HTERT RPE-1 (cell line): ENCODE measurements around the gene FRYL.
"Not testable (repeated sequence)": the region's sequence is repeated elsewhere in the genome, so short reads cannot be mapped to it uniquely, and the experiment has no call there.

ENCODE experiments used
- in situ Hi-C: fragments of 300-500 bp; cut with MboI; formaldehyde crosslinking; loops from 4 replicates; pipeline ENCODE4 v1.14.3; 2020; ENCODE audit warnings: low sequenced_read_pairs

The FRYL gene

DNA sequence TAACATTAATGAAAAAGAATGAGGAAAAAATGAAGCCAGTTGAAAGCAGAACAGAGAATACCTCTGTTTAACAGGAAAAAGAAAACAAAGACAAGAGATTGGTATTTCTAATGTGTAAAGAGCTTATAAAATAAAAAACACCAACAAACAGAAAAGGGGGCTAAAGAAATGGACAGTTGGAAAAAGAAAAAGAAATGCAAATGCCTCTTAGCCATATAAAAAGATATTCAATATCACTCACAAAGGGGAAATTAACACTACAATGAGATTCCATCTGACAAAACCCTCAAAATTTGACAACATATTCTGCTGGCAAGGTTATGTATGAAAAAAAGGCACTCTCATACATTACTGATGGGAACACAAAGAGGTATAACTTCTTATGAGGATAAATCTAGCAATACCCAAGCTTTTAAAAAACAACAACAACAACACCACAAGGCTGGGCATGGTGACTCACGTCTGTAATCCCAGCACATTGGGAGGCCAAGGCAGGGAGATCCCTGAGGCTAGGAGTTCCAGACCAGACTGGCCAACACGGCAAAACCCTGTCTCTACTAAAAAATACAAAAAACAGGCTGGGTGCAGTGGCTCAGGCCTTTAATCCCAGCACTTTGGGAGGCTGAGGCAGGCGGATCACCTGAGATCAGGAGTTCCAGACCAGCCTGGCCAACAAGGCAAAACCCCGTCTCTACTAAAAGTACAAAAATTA is 75.8 kb downstream of the FRYL start:
- in situ Hi-C loops, result no loop called here

DNA sequence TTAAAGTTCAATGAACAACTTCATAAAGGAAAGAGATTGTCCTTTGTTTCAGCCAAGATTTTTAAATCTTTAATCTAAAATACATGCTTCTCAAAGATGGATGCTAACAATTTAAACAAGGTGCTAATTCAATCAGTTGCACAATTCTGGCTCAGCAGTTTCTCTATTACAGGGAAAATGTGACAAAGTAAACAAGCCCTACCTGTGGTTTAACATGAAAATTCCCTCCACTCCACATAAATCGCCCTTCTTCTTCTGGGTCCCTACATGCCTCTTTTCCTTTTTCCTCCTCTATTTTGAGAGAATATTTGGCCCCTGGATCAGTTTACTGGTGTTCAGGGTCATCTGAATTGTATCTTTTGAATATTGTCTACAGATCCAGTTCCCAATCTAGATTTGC is 80.6 kb downstream of the FRYL start:
- in situ Hi-C loops, result no loop called here

DNA sequence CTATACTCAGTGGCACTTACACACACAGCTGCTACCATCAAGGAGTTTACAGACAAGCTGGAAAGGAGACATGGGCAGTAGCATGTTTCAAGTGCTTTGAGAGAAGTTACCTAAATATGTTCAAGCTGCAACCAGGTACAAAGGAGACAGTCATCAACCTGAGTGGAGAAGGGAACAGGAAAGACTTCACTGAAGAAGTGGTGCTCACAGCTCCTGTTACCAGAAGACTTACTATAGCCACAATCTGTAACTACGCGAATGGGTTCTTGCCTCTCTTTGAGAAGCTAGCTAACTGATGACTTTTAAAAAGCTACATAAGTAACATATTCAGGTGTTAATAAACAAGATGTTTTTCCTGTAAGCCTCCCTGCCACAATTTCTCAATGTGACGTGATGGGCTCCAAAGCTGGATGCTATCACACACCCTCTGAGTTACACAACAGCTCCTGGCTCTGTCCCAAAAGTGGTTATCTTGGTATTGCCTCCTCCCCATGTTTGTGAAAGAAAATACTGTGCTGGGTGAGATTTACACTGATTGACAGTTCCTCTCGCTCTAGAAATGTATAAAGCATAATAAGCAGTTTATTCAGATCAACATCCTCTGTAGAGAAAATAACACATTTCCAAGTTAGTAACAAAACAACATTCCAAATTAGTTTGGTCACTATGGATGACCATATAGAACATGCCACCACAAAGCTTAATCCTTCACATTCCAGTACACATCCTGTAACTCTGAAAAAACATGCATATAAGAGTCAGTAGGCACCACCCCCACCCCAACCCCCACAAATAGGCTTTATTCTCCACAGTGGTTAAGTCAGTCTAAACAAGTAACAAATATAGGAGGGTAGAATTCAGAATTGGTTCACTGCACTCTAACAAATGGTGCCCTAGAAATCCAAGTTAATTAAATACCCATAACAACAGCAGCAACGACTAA is 81.8 kb downstream of the FRYL start:
- in situ Hi-C loops, result no loop called here

DNA sequence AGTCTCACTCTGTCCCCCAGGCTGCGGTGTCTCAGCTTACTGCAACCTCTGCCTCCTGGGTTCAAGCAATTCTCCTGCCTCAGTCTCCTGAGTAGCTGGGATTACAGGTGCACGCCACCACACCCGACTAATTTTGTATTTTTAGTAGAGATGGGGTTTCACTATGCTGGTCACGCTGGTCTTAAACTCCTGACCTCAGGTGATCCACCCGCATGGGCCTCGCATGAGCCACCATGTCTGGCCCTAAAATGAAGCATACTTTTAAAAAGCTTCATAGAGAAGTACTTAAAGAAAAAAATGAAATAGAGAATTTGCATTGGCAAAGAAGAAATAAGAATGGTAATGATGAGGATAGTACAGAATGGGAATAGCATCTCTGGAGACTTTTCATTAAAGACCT is 82.6 kb downstream of the FRYL start:
- in situ Hi-C loops, result not testable (repeated sequence)

DNA sequence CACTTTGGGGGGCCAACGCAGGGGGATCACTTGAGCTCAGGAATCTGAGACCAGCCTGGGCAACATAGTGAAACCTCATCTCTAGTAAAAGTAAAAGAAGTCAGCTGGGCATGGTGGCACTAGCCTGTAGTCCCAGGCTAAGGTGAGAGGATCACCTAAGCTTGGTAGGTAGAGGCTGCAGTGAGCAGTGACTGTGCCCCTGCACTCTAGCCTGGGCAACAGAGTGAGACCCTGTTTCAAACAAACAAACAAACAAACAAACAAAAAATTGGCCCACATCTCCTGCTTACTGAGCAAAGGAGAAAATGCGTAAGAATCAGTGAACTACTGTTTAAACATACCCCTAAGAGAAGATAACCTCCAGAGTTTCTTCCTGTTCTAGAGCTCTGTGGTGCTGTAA is 85.3 kb downstream of the FRYL start:
- in situ Hi-C loops, result no loop called here

DNA sequence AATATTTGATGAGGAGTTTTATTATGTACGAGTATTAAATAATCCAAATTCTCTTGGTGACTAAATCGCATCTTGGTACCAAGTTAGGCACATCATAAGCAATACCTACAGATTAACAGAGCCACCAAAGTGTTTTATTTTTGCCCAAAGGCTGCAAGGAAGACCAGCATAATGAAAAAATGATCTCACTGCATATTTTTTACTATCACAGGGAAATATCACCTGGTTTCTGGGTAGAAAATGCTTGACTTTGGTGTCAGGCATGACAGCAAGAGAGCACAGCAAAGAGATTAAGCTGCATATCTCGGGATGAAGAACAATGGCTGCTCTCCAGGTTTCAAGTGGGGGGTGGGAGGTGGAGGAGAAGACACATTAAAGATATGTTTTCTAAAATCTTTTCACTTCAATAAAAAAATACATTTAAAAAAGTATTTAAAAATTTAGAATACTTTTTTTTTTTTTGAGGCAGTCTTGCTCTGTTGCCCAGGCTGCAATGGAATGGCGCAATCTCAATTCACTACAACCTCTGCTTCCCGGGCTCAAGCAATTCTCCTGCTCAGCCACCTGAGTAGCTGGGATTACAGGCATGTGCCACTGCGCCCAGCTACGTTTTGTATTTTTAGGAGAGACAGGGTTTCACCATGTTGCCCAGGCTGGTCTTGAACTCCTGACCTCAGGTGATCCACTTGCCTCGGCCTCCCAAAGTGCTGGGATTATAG is 86.1 kb downstream of the FRYL start:
- in situ Hi-C loops, result no loop called here

DNA sequence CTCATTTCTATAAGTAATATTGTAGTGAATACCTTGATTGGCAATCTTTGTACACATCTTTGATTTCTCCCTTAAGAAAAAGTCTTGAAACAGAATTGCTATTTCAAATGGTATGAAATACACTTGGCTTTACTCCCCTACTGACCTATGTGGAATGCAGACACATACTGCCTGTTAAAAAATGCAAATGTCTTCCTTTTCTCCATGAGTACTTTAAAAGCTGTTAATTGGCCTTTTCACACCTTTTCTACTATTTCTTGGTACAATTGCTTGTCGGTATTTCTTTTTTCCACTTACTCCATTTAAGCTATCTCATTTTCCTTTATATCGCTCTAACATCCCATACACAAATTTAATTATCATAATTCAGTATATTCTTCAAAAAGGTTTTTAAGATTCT is 87.2 kb downstream of the FRYL start:
- in situ Hi-C loops, result no loop called here

DNA sequence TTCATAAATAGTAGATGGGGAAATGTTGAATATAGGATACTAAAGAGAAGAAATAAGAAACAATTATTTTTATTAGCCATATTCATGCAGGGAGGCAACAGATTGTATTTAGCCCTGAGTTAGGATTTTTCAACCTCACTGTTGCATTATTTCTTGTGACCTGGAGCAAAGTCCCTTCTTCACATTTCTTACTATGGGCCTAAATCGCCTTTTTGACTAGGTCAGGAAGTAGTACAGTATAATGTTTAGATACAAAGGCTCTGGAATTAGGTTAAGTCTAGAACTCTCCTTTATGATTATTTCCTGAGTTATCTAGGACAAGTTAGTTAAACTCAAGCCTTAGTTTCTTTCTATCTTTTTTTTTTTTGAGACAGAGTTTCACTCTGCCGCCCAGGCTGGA is 88.0 kb downstream of the FRYL start:
- in situ Hi-C loops, result no loop called here

DNA sequence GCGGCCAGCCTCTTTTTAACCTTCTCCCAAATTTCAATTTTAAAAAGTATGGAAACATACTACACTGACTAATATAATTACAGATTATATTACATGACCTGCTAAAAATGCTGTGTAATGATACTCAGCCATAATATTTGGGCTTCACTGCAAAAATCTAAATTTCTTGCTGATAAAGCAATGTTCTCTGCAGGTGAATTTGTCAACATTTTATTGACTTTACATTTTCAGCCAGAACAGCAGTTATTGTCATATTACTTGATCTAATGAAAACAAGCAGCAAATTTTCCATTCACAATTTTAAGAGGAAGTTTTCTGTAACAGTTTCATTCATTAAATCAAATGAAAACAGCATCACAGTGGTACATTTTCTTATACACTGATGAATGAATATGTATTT is 91.1 kb downstream of the FRYL start:
- in situ Hi-C loops, result no loop called here

DNA sequence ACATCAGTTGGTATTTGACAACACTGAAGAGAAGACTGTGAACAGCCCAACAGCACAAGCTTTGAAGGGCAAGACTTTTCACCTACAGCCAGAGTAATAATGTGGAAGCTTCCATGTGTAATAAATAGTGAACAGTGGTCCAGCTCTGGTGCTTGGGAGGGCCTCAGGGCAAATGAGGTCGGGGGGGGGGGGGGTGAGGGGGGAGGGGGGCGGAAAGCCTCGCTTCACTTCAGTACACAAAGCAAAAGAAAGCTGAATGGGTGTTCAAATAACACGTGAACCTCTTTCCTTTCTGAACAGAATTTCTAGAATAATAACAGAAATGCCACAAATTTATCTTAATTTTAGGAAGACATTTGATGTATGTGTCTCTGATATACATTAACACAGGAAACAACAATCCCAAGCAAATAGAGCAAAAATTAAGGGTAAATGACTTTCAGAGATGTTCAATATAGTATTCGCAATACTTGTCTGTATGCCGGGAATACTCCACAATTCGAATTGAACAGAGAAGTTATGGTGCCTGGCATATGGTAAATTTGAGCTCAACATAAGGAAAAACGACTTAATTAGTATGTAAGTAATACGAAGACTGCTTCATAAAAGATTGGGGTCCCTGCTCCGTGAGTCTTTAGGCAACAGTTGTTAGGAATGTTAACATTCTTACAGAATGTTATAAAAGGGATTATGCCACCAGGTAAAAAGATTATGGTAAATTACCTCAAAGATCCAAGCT is 92.6 kb downstream of the FRYL start:
- in situ Hi-C loops, result no loop called here

DNA sequence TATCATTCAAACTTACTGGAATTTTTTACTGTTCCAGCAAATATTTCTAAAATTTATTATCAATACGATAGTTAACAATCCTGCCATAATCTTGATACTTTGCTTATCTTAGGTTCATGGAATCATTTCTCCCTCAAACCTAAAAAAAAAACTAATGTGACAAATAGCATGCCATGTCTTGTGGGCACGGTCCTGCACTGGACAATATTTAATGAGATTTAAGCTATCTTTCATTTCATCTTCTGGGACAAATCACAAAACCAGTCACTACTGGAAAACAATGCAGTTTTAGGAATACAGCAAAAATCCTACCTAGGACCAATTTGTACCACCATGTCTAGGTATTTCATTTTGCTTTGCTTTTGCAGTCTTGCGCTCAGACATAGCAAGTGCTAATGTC is 93.7 kb downstream of the FRYL start:
- in situ Hi-C loops, result no loop called here

DNA sequence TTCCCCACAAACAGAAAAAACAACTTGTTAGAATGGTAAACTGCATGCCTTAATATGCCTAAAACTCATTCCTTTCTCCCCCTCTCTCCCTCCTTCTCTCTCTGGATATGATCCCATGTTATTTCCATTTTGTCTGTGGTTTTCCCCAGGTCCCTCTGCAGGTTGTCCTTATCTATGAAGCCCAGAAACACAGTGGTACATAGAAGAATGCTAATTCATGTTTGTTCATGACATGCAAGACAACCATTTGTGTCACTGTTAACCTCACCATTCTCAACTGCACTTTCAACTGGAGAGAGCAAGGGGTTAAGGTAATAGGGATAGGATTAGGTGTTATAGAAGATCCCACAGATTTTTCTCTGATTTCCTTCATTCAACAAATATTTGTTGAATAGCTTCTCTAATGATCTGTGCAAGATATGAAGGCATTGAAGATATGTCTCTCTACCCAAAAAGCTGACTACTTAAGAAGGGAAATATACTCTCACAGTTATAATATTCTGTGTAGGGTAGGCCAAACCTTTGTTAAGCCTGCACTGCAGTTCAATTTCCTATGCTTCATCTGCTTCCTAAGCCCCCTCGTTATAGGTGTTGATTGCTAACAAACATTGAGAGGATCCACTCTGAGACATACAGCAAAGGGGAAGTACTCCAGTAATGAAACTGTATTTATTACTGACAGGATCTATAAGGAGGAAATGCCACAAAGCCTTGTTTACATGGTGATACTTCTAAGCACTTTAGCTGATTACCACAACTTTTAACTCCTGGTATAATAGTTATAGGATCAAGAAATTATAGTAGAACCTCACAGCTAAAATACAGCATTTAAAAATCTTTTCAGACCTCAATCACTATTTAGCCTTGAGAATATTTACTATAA is 96.1 kb downstream of the FRYL start:
- in situ Hi-C loops, result no loop called here

DNA sequence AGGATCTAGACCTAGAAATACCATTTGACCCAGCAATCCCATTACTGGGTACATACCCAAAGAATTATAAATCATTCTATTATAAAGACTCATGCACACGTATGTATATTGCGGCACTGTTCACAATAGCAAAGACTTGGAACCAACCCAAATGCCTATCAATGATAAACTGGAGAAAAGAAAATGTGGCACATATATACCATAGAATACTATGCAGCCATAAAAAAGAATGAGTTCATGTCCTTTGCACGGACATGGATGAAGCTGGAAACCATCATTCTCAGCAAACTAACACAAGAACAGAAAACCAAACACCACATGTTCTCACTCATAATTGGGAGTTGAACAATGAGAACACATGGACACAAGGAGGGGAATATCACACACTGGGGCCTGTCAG is 97.2 kb downstream of the FRYL start:
- in situ Hi-C loops, result not testable (repeated sequence)

DNA sequence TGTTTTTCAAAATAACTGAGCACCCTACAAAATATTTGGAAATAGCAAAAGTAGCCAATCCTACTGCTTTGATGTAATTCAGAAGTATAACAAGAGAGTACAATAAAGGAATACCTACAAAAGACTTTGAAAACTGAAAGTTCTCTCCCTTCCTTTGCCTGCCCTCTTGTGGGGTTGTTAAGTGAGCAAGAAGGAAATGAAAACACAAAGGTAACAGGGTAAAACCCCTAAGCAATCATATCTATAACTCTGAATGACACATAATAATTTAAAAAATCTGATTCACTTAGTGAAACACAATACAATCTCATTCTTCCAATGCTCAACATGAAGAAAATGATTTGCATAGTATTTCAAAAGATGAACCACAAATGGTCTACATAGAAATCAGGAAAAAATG is 98.2 kb downstream of the FRYL start:
- in situ Hi-C loops, result no loop called here

DNA sequence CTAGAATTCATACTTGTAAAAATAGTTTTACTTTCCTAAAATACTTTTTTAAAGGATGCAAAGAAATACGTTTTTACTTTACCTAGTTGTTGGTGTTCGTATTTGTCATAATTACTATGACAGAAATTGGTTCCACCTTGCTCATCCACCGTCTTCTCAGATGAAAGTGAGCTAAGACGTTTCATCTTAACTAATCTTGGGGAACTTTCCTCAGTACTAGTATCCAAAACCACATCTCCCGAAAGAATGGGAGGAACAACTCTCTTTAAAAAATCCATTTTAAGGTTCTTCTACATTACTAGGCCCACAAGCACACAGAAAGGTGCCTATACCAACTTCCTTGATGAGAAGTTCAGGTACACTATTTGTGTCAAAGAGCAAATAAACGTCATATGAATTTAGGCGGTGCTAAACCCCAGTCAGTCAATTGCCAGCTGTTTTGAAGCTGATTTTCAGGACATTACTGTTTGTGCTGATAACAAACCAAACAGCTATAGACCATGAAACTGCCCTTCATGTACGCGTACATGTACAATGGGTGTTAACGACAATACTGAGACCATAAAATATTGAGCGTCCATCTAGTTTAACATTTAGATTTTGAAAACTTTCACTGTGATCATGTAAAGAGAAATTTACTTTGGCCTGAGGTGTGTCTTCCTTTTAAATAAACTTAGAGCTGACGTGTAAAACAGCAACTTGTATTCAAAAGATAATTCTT is 99.1 kb downstream of the FRYL start:
- in situ Hi-C loops, result no loop called here

DNA sequence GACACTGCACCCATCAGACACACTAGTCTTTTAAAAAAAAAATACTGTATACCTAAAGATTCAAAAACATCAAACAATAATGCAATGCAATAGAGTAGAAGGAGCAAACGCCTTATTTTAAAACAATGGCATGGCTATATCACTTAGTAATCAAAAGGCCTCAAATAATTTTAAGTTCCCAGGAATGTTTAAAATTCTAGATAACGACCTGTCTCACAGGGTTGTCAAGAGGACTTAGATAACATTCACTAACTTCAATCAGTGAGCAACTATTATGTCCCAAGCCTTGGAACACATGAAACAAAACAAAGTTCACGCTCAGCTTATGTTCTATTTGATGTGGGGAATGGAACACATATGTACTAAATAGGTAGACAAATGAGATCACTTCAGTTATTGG is 106.5 kb downstream of the FRYL start:
- in situ Hi-C loops, result no loop called here

DNA sequence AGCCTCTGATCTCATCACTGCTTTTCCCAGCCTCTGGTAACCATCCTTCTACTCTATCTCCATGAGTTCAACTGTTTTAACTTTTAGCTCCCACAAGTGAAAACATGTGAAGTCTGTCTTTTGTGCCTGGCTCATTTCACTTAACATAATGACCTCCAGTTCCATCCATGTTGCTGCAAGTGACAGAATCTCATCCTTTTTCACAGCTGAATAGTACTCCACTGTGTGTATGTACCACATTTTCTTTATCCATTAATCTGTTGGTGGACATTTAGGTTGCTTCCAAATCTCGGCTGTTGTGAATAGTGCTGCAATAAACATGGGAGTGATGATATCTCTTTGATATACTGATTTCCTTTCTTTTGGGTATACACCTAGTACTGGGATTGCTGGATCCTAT is 109.5 kb downstream of the FRYL start:
- in situ Hi-C loops, result no loop called here

DNA sequence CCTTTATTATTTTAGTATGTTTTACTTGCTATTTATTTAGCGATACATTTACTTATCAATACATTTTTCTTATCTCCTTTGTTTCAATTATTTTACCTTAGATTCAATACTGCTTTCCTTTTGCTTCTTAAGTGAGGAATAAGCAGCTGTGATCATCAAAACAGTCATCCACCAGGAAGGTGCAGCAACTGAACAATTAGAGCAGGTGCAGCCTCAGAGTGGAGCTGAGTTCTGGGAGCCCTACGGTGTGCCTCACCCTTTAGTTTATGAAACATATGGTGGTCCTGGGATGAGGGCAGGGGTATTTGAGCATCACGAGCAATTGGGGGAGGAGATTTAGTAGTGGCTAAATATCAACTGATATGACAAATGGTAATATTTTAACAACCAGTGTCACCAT is 111.0 kb downstream of the FRYL start:
- in situ Hi-C loops, result no loop called here

DNA sequence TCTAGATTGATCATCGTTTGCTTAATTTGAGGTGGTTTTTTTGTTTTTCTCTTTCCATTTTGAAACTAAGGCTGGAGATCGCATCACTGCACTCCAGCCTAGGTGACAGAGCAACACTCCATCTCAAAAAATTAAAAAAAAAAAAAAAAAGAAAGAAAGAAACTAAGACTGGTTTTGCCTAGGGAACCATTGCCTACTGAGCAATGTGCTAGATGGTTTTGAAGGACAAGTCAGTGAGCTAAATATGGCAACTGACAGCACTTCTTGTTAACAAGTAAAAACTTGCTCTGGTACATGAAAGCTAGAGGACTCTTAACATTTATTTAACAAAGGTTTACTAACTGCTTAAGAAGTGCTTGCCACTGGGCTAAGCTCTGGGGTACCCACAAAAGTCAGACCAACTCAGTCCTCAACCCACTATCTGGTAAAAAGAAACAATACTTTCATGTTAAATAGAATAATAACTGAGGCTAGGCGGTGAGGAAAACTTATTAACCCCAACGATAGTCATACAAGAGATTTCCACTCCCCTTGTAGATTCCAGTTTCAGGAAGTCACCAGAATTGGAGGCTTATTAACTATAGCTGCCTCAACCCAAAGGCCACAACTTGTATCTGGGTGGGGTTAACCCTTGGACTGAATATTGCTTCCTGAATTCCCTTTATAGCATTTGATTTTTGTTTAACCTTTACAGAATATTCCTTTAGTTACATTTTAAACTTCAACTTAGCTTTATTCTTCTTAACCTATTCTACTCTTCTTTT is 111.6 kb downstream of the FRYL start:
- in situ Hi-C loops, result no loop called here
